GM12865 (cell line): ENCODE measurements around the gene SPRED1.

Experiments used
- DNase-seq: peaks from one replicate; pipeline ENCODE4 v3.0.0; 2010; ENCODE audit warnings: low read depth
- H3K4me3 ChIP-seq: 2 replicates; pipeline ENCODE4 v1.5.1; 2011; ENCODE audit warnings: mild to moderate bottlenecking, low read depth, low read length, control low read depth
- CTCF ChIP-seq: IDR thresholded peaks from 2 replicates; pipeline ENCODE4 v1.5.1; 2011; ENCODE audit warnings: low read length, control low read depth, low read depth, inconsistent platforms; ENCODE audit not compliant: insufficient read depth; ENCODE audit errors: missing control alignments

SPRED1 gene

GRCh38 chr15:38320181-38320580, 67.5 kb downstream of the SPRED1 start:
- no peak for DNase-seq
- H3K4me3 ChIP-seq = no peak overlapping the region
- no peak for TF ChIP-seq CTCF

- no peak for DNase-seq
- H3K4me3 ChIP-seq = no peak overlapping the region
- TF ChIP-seq CTCF = no peak
Measured at GRCh38 chr15:38320866-38321265, 68.2 kb downstream of the SPRED1 start.

GRCh38 chr15:38323895-38324294, 71.3 kb downstream of the SPRED1 start:
- DNase-seq = no peak
- H3K4me3 ChIP-seq = no peak overlapping the region
- TF ChIP-seq CTCF = no peak

- no peak for TF ChIP-seq CTCF
- no peak for DNase-seq
- no peak overlapping the region for H3K4me3 ChIP-seq
Measured at GRCh38 chr15:38324939-38325647, 72.5 kb downstream of the SPRED1 start.

- H3K4me3 ChIP-seq = no peak overlapping the region
- no peak for TF ChIP-seq CTCF
- DNase-seq = no peak
Measured at GRCh38 chr15:38325648-38325990, 73.0 kb downstream of the SPRED1 start.

GRCh38 chr15:38332711-38333110, 80.1 kb downstream of the SPRED1 start:
- no peak for TF ChIP-seq CTCF
- no peak for DNase-seq
- H3K4me3 ChIP-seq = no peak overlapping the region

- DNase-seq = no peak
- H3K4me3 ChIP-seq = no peak overlapping the region
- no peak for TF ChIP-seq CTCF
Measured at GRCh38 chr15:38335116-38335515, 82.5 kb downstream of the SPRED1 start.
